Hepatocyte (in vitro differentiated cells): ENCODE results near the gene ZHX3.

Experiments
- CTCF ChIP-seq: fragments of 200-600 bp; sonication (generic); IDR thresholded peaks from 2 replicates; pipeline ENCODE4 v1.5.1; 2016; ENCODE audit warnings: antibody characterized with exemption, mild to moderate bottlenecking; ENCODE audit not compliant: poor library complexity
- EZH2phosphoT487 ChIP-seq: fragments of 200-600 bp; sonication (generic); IDR thresholded peaks from one replicate; pipeline ENCODE4 v1.6.1; 2018; ENCODE audit warnings: antibody characterized with exemption, mild to moderate bottlenecking, low read depth, moderate library complexity; ENCODE audit not compliant: unreplicated experiment, severe bottlenecking

GRCh38 chr20:41255655-41256054 is 61.9 kb downstream of the ZHX3 start:
- TF ChIP-seq CTCF = no peak
- TF ChIP-seq EZH2phosphoT487 = no peak
